HCT116 (cell line): ENCODE results near the gene CDH4.

Experiments
- ATF3 ChIP-seq: IDR thresholded peaks from 2 replicates; pipeline ENCODE4 v1.6.1; 2012
- CTCF ChIP-seq, 3 experiments: fragments of 200-600 bp in 1 of 3; sonication (generic) in 1 of 3; IDR thresholded peaks in 2 of 3; conservative IDR thresholded peaks in 1 of 3; 2 replicates each; pipeline ENCODE4 v1.5.1; 2012 to 2017; ENCODE audit warnings: low read depth in 2 of 3, low read length in 2 of 3, antibody characterized with exemption in 1 of 3, borderline replicate concordance in 1 of 3, control low read depth in 1 of 3, mild to moderate bottlenecking in 1 of 3, mixed read lengths in 1 of 3, mixed run types in 1 of 3, moderate library complexity in 1 of 3; ENCODE audit not compliant: insufficient read depth in 1 of 3
- POLR2AphosphoS5 ChIP-seq: IDR thresholded peaks from 2 replicates; pipeline ENCODE4 v1.6.1; 2011; ENCODE audit warnings: mild to moderate bottlenecking, low read depth, low read length, moderate library complexity
- YY1 ChIP-seq: IDR thresholded peaks from 2 replicates; pipeline ENCODE4 v1.6.1; 2011; ENCODE audit warnings: low read length, low read depth, moderate library complexity, mild to moderate bottlenecking; ENCODE audit not compliant: insufficient replicate concordance; ENCODE audit errors: extremely low read depth

GRCh38 chr20:61391812-61392520, 139.9 kb downstream of the CDH4 start:
- no peak for TF ChIP-seq POLR2AphosphoS5
- no peak for TF ChIP-seq CTCF (IDR thresholded peaks at IDR 0.05 in 2 of 3, conservative IDR thresholded peaks at IDR 0.05 in 1 of 3; ENCODE audit: borderline replicate concordance in 1 of 3, insufficient read depth in 1 of 3, low read depth in 2 of 3, low read length in 2 of 3)
- TF ChIP-seq YY1 = no peak
- TF ChIP-seq ATF3 = no peak
